Measurements from ENCODE around the gene SETD7.
A peak's percentile ranks its signal among the peaks of the same experiment; 100 is the strongest.

The SETD7 gene

DNA sequence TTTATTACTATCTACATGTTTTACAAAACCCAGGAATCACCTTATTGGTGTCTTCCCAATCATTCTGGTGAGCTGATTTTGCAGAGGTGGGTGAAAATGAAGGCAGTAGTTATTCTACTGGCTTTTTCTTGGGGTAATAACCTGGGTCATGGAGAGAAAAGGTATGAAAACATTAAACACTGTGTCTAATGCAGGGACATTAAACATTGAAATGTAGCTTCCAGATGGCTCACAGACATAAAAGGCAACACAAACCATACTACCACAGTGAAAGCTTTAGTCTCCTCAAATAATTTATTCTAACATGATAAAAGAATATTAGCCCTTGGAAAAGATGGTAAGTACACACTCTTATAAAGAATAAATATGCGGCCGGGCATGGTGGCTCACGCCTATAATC, 8.0 kb downstream of the SETD7 start:
- no peak for DNase-seq

DNA sequence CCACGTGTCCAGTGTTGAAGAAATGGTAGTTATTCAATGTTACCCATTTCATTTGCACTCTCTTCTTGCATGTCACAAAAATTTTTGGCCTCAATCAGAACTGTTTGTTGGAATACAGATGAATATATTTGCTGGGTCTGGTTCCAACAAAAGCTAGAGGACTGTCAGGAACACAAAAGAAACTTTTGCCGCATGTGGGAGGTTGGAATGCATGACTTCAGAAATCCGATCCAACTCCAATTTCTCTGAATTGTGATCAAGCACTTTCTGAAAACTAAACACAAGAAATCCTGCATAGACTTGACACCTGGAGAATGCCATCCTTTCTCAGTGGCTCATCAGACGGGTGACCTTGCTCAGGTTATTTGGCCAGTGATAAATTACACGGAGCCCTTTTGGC, 15.4 kb downstream of the SETD7 start:
- no peak for DNase-seq

DNA sequence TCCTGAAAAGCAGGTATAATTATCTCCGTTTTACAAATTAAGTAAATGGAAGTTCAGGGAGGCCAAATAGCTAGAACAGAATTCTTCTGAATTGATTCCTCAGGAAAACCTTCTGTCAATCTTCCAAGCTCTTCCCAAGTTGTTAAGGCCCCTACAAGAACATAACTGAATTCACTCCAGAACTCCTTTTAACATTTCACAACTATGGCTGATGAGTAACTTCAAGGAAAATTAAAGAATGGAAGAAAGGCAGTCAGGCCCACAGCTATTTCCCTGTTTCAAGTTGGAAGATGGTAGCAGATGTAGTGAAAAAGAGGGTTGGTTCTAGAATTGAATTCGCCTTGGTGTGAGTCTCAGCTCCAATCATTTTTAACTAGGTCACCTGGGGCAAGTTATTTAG, 15.9 kb downstream of the SETD7 start:
- DNase-seq = no peak

DNA sequence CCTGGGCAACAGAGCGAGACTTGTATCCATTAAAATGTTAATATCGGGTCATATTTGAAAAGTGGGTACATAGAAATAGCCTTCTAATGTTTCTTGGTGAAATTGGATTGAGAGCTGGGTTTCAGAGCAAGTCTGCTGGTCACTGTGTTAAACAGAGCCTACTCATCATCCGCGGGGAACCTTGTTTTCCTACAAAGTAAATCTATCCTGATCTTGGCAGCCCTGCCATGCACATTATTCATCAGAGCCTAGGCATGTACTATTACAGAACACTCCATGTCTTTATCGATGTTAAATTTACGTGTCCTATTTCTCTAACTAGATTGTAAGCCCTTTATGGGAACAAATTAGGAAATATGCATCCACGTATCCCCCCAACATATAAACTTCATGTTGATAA, 18.7 kb downstream of the SETD7 start:
- no peak for DNase-seq

DNA sequence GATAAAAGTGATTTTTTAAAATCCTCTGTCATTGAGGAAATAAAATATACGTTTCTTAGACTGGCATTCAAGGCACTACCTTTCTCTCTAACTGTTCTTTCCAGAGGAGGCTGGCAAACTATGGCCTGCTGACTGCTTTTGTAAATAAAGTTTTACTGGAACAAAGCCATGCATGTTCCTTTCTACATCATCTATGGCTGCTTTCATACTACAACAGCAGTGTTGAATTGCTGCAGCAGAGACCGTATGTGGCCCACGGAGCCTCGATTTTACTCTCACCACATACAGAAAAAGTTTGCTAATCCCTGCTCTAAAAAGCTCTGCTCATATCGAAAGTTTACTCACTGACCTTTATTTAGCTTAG, 20.2 kb downstream of the SETD7 start:
- no peak for DNase-seq

DNA sequence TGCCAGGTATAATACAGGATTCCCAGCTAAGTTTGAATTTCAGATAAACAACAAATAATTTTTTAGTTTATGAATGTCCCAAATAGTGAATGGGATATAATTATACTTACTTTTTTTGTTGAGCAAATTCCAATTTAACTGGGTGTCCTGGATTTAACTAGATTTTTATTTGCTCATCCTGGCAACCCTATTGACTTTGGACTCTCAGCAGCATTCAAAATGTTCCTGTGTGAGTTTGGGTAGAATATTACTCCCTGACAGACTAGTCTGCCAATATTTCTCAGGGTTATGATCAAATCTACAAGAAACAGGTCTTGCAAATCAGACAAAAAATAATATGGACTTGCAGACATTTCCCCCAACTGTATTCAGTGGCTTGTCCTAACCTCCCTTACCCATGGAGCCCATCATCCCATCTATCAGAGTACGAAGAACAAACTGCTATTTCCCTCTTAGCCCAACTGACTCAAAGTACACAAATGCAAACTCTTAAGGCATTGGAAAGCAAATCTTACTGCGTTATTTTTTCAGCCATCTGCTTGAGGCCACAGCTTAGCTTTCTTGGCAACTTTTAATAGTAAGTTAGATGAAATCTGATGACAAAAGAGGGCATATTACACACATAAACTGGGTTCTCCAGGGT, 20.7 kb downstream of the SETD7 start:
- DNase-seq = no peak

DNA sequence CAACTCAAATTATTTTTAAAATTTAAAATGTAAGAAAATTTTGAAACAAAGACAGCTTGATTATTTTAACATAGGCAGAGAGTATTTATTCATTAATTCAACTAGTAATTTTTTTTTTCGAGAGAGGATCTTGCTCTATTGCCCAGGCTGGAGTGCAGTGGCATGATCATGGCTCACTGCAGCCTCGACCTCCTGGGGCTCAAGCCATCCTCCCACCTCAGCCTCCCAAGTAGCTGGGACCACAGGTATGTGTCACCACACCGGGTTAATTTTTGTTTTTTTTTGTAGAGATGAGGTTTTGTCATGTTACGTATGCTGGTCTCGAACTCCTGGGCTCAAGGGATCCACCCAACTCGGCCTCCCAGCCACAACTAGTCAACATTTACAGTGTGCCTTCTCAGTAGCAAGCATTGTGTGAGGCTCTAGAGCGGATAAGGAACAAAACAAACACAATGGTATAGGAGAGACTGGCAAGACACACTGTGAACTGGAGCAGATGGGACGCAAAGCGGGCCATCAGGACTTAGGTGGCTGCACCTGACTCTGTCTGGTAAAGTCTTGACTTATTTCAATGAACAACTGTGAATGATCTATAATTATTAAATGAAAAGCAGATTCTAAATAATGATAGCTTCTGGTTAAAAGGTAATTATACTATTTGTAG, 21.6 kb downstream of the SETD7 start:
- no peak for DNase-seq

DNA sequence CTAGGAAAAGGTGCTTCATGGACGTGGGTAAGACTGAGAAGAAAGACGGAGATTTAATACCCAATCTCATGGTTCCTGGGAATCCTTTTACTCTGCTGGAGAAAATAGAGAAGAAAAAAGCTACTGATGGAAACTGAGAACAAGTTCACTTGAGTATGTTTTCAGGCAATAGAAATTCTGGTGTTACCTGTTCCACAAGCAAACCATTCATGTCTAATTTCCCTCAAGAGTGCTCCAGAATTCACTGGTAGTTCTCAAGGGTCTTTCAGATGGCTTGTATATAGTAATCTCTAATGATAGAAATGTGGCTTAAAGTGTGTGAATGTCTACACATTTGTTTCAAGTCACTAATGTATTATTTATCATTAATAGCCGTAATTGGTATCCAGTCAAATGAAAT, 22.5 kb downstream of the SETD7 start:
- no peak for DNase-seq

DNA sequence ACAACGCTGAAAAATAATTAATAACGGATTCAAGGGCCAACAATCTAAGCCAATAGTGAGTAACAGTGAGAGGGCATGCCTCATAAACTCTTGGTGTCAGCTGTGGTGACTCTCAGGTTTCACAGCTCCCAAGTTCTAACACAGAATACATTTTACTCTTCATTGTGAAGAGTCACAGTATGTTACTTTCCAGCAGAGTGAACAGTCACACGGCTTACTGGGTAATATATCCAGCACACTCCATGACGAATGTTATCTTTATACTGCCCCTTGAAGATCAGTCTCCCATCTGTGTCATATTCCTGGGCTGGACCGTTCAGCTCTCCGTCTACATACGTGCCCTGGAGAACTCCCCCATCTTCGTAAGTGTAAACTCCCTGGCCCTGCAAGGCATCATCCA, 23.1 kb downstream of the SETD7 start:
- no peak for DNase-seq

DNA sequence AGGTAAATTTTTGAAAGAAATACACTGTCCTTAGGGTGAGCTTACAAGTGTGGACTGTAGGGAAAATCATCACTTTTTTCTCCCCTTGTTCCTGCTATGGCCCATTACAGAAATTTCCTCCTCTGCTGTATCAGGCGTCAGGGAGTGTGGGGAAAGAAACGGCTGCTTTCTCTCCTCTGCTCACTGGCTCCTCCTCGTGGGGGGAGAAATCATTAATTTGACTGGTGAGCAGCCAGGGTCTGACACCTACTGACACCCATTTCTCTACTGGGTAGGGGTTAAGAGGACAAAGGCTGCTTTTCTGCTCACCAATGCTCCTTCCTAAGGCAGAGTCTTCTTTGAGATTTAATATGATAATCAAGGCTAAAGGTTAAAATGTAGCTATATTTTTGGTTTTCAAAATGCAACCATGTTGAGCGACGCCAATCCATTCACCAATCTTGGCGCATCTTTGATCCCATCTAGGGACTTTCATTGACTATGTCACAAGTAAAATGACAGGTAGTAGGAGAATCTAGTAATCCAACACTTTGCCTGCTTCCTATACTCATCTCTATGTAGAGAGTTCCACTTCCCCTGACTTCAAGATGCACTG, 25.1 kb downstream of the SETD7 start:
- DNase-seq = peak in 1 of 2 donors; percentile 25

DNA sequence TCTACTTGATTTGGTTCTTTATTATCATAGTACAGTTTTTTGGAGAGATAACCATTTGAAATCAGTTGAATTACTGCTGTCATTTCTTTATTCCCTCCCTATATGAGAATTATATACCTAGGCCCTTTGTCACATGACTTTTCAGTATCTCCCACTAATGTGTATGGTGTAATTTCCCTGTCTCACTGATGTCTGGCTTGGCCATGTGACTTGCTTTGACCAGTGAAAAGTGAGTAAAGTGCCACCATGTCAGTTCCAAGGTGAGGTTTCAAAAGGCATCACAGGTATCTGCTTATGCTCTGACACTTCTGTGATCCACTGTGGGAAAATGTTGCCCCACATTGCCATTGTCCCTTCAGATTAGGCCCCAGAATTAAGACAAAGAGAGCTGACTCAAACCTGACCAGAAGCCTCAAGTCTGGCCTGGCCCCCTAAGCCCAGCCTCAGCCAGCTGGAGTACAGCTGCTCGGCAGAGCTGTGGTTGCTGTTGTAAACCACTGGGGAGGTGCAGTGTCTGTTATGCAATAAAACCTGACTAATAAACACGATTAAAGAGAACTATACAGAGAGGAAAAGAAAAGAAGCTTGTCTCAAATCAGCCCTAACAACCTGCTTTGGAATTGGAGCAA, 27.5 kb downstream of the SETD7 start:
- peak; percentile 6 to 71 for DNase-seq

DNA sequence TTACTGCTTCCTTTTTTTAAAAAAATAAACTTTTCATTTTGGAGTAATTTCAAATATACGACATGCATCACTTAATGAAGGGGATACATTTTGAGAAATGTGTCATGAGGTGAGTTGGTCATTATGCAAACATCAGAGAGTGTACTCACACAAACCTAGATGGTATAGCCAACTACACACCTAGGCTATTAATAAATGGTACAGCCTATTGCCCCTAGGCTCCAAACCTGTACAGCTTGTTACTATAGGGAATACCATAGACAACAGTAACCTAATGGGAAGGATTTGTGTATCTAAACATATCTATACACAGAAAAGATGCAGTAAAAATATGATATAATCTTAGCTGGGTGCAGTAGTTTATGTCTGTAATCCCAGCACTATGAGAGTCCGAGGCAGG, 29.1 kb downstream of the SETD7 start:
- no peak for DNase-seq

DNA sequence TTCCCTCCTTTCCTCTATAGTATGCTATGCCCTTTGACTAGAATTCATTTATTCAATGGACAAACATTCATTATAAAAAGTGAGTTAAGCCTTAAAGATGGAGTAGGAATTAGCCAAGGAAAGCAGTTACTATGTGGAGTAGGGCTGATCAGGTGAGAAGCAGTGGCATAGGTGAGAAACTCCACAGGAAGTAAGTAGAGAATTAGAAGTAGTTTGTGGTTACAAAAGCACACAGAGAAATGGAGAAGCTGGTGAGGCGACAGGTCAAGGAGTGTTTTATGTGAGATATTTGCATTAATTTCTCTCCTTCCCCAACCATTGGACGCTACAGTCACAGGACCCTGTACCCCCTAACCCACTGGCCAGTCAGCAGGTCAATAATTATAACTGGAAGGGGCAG, 30.6 kb downstream of the SETD7 start:
- DNase-seq = no peak

DNA sequence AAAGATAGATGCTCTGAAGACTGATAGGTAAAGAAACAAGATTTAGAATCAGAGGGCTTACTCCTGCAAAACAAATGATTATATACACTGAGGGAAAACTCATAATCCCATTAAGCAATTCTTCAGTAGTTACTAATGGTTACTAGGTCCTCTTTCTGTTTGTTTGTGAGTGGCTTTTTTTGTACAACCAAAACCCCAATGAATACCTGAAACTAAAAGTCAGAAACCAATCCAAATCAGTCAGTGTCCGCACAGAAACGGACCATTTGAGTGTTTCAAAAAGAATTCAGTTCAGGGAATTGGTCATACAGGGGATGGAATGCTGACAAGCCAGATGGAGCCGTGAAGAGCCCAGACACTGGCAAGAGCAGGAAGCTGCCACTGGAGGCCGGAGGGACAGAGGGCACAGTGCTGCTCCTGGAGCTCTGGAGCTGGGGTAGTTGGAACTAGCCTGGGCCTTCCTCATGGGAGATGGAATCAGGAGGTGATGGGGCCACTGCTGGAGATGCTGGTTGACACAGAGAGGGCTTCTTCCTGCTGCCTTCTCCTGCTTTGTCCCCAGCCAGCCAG, 31.9 kb downstream of the SETD7 start:
- no peak for DNase-seq

DNA sequence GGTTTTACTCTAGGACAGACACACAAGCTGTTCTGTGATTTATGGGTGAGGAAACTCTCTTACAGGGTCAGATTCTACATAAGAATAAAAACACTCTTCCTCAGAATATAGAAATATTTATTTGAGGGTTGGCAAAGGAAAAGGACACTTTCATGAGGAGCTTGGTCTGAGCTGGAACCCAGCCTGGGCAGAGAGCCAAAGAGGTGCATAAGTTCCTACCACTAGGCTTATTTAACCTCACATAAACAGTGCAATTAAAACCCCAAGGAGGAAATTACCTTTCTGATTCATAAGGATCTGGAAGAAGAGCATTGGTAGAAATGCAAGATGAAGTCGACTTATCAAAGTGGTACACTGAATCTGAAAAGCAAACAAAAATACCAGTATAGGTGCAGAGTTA, 32.9 kb downstream of the SETD7 start:
- DNase-seq = no peak

DNA sequence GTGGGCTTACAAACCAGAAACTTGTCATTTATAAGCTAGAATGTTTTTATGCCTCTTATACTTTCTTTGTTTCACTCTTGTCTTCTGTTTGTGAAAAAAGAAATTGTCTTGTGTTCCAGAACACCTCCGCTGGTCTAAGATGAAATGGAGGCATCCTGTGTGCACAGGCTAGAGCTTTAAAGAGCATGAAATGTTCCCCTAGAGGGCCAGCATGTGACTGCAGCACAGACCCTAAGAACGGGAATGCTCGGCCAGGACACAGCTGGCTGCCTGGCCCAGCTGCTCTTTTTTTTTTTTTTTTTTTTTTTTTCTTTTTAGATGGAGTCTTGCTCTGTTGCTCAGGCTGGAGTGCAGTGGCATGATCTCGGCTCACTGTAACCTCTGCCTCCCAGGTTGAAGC, 33.6 kb downstream of the SETD7 start:
- no peak for DNase-seq

DNA sequence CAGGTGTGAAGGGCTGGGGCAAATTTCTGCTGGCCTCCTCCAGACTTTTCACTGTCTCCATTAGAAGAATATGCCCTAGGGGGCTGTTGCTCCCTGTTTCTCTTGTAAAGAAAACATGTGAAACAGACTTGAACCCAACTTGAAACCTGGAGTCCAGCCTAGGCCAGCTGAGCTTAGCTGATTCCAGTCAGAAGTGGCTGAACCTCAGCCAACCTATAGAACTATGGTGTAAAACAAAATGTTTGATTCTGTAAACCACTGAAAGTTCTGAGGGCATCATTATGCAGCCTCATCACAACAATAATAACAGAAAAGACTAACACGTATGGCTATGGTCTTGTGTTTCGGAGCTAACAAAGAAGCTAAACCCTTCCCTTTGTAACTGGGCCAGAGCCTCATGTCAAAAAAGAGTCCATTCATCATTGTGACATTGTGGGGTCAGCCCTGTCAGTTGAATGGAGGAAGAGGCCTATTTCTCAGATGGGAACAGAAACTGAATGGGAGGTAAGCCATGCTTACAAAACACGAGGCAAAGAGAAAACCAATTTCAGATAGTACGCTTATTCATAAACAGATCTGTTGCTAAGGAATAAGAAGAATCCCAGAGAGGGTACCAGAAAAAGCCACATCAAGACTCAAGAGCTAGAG, 34.1 kb downstream of the SETD7 start:
- no peak for DNase-seq

DNA sequence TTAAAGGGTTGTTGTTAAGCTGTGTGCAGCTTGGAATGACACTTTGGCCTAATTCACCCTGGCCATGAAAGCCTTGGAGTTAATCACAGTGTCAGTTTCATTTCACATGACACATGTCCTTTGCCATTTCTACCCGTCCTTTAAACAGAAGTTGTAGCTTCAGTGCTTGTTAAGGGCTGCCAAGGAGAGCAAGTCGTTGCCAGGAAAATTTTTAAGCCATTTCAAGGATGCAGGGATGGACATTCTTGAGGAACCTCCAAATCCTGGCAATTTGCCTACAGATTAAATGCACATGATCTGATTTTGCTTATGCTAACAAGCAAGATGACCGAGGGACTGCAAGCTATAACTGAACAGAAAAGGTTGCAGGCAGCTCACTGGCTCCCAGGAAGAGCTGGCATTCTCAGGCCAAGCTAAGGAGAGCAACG, 40.5 kb downstream of the SETD7 start:
- no peak for DNase-seq

DNA sequence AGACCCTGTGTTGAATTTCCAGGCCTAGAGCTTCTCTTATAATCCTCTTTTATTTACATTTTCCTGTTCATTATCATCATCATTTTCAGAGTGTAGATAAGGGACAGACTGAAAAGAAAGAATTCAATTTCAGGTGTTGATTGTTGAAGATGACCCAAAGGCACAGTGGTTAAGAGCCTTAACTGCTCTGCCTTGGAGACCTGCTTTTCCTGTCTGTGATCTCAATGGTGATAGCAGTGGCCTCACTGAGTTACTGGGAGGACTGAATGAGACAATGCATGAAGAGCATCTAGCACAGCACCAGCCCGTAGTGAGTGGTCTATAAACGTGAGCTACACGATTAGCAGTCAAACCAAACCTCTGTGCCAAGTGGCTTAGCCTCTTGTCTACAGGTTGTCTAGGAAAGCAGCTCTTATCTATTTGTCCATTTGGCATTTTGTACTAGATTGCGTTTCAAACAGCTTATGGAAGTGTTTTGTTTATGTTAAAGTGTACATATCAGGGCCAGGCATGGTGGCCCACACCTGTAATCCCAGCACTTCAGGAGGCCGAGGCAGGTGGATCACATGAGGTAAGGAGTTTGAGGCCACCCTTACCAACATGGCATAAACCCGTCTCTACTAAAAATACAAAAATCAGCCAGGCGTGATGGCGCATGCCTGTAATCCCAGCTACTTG, 41.5 kb downstream of the SETD7 start:
- no peak for DNase-seq

DNA sequence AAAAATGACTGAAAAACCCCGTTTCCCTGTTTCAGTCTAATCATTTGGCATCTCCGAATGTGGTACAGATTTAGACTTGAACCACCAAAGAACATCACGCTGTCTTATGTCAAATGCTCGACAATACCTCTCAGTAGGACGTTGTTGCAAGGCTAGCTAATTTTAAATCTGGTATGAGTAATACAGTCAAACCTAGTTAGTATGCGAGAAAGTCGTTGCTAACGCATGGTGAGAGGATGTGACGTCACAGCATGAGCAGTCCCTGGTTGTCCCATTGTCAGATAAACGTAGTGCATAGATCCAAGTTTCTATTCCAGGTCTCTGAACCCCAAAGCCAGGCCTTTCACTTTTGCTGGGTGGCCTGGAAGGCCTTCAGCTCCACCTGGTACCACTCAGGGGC, 44.7 kb downstream of the SETD7 start:
- DNase-seq = no peak

DNA sequence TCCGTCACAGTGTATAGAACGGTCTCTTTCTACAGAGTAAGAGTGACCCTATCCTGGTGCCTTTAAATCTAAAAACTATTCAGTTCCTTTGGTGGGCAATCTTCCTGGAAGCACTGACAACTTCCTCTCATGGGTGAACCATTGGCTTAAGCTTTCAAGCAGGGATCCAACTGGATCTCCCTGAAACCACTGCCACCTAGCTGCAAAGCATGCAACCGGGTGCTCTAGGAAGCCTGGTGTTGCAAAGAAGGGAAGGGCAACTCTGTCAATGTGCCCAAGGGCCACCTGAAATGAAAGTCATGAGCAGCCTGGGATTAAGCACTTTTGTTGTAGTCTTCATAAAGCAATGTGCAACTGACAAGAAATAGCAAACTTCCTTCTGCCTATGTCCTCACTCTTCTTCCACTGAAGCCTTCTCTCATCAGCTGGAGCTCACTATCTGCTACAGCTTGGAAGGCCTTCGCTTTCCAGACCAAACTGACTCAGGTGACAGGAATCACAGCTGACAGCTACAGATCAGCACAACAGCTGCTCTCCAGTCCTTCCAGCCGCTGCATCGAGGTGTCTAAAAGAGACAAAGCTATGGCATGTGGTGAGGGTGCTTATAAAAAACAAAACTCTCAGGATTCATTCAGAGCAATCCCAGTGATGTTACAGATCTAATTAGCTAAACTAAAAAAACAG, 46.1 kb downstream of the SETD7 start:
- no peak for DNase-seq

DNA sequence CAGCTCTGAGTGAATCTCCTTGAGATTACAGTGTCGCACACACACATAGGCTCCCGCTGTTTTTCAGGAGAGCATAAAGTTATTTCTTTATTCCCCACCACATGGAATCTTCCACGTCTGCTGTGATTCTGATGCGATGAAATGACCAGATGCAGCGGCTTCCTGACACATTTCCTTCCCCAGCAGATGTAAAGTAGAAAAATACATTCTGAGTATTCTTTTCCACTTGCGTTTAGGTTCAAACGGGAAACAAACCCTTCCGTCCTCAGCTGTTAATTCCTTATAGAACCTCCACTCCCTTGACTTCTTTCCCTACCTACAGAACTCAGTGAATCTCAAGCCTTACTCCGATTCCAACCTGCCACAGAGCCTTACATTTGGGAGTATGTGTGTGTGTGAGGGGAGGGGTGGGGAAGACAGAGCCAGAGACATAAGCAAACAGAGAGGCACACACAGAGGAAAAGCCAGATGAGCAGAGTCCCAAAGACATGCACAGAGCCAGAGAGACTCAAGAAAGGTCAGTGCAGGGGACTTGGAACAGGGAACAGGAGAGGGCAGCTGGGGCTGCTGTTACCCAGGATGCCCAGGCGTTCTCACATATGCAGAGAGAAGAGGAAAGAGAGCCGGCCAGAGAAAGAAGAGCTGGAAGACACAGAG, 47.3 kb downstream of the SETD7 start:
- no peak for DNase-seq

All from bone marrow (tissue), 2 donors.